ENCODE data around the gene CCDC141.

CCDC141 gene

DNA sequence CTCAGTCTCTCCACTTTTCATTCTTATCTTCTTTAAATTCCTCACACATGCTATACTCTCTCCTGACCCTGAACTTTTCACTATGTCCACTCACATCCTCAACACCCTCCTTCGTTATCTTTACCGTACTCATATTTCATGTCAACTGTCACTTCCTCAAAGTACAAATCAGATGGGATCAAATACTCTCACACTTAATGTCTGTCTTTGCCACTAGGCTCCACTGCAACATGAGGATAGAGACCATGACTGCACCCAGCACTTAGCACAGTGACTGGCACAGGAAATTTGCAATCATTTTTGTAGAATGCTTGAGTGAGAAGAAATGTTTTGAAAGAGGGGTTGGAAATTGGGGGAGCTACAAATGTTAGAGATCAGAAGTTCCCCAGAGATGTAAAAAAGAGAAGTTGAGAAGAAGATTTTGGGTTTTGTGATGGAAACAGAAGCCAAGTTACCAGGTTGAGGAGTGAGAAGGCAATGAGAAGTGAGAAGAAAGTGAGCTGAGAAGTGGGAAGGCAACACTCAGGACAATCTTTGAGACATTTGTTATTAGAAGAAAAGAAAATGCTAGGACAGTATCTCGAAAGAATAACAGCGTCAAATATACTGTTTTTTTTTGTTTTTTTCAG, 87.0 kb downstream of the CCDC141 start:
- no peak for DNase-seq (ENCODE audit: low spot score)

DNA sequence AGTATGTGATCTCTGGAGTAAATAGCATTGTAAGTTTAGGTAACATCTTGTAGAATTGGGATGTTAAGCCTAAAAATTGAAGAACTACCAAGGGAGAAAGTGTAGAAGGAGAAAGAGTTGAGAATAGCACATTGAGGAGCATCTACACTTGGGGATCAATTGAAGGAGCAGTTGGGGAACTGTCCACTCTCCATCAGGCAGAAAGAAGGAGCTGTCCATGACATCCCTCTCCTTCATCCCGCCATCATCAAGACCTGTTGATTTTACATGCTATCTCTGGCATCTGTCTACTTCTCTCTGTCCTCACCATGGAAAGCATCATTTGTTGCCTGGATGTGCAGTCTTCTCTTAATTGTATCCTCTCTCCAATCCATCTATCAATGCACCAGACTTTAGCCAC, 87.8 kb downstream of the CCDC141 start:
- no peak for DNase-seq (ENCODE audit: low spot score)

DNA sequence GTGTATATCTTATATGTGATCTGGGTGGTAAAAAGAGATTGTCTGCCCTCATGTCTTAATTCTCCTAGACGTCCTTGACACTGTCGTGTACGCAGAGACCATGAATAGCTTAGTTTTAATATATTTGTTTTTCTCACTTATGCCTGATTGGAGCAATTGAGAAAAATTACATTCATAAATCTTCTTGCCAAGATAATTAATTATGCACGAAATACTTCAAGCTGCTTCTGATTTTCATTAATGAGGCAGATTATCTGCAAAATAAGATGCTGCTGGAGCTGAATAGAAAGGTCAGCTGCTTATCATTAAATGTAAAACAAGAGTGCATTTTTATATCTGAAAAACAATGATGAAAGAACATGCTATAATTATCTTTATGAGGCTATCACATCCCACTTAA, 95.9 kb downstream of the CCDC141 start:
- no peak for DNase-seq (ENCODE audit: low spot score)

DNA sequence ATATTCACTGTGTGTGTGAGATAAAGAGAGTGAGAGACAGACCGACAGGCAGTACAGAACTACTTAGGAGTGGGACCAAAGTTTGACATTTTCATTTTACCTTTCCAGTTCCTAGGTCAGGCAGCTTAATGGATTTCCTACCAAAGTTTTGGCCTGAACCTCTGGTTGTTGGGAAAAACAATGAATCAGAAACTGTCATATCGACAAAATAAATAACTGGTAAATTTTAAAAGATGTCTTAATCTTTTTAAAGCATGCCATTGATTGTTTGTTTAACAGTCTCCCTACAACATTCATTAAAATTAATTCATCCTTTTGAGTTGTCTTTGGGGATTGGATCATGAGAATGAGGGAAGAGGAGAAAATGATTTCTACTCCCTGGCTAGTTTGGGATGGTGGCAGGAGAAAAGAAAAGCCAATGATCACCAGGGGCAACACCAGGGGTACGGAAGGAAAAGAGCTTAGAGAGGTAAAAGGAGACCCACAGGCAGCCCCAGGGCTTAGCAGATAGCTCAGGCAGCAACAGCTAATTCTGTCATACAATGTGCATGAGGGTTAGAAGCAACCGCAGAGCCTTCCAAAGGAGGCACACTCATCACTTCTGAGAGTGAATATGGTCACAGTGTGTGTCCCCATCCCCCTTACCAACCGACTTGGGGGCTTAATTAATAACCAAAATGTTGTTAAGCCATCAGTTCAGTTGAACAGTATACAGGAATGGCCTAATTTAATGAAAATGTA, 98.5 kb downstream of the CCDC141 start:
- DNase-seq (ENCODE audit: low spot score): no peak

DNA sequence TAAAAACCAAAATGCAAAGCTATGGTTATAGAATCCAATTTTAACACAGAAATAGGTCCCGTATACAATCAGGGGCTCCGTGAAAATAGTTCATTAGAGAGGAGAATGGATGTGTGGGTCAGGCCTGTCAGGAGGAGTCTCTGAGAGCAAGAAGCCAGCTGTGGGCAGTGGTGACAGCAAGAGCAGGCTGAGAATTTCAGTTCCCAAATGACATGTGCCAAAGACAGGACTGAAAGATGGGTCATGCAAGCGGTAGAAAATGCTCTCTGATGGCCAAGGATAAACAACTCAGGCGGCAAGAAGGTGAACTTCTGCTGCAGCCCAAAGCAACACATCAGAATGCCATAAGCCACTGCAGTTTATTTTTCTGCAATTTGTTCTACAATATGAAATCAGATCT, 100.4 kb downstream of the CCDC141 start:
- no peak for DNase-seq (ENCODE audit: low spot score)

DNA sequence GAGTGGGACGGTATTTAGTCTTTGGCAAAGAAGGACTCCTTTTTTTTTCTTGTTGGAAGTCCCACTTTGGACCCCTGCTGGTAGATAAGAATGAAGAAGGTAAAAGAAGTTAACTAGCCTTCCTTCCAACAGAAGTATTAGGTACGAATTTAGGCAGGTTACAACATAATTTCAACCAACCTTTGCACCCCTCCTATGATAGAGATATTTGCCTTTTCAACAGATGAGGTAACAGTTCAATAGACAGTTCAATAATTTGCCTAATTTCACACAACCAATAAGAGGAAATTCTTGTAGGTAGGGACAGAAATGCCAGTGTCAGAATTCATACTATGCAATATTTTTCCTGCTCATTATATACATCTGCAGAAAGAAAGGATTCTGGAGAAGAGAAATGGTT, 100.8 kb downstream of the CCDC141 start:
- no peak for DNase-seq (ENCODE audit: low spot score)

DNA sequence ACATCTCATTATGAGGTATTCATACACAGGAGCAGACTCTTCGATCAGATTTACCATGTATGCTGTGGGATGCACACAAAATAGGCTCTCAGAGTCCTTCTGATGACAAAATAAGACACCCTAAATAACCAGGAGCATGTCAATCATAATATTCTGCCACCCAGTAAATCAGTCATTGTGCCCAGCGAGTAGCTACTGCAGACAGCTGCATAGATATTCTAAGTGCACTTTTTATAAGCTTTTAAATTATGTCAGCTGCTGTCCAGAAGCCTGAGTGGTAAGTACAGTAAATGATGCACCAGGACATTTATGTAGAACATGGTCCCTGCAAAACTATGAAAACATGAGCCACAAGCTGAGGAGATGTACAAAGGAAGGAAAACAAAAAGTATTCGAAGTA, 102.9 kb downstream of the CCDC141 start:
- DNase-seq (ENCODE audit: low spot score): no peak

DNA sequence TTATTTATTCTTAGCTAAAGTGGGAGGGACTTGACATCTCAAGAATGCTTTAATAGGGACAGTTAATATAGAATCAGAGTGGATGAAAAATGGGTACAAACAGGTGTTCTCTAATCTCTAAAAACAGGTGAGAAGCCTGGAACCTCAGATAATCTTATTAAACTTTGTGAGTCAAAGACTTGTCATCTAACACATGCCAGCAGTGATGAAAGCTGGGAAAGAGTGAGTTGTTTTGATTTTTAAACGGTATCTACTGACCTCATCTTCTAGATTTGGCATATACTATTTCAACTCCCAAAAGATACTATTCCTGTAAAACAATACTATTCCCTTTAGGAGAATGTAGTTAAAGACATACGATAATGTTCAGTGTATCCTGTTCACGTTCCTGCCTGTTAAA, 103.4 kb downstream of the CCDC141 start:
- DNase-seq (ENCODE audit: low spot score): no peak

DNA sequence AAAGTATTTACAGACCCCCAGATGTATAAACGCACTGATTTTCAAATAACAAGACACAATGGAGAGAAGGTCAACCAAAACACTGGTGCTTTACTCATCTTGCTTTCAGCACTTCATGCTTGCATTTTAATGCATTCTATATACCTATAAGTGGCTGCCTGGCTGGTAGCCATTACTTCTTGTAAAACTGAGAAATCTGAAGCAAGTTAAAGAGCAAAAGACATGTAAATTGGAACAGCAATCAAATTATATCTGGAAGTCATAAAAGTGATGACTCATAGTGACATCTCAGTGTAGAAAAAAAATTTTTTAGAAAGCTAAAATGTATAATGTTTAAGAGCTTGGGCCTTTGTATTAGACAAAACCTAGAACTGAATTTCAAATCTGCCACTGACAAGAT, 106.2 kb downstream of the CCDC141 start:
- DNase-seq (ENCODE audit: low spot score): no peak

DNA sequence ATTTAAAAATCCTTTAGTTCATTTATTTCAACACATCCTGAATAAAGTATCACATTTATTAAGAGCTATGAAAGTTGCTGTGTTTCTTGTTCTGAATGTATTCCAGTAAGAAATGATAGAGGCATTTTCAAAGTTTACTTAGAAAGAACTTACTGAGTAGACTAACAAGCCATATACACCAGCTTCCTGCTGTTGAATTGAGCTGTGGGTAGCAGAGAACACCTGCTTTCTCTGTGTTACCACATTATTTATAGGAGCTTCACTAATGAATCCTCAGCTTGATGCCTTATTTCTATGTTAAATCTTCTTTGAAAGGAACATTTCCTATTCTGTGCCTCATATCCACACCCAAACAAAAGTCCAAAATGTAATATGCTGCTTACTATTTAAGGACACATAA, 115.4 kb downstream of the CCDC141 start:
- DNase-seq (ENCODE audit: low spot score): no peak

DNA sequence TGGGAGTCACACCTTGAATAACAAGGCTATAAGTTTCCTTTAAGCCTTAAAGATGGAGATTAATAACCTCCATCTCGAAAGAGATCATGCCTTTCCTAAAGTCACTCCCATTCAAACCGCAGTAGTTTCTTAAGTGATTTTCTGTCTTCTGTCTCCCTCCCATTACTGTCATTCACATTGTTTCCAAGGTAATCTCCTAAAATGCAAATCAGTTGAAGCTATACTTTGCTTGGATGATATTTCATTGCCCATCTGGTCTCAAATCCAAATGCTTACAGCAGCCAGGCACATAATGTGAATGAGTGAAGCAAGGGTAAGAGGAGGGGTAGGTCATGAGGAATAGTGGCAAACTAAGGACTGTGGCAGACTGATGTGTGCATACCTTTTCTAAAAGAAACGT, 116.4 kb downstream of the CCDC141 start:
- DNase-seq (ENCODE audit: low spot score): no peak

DNA sequence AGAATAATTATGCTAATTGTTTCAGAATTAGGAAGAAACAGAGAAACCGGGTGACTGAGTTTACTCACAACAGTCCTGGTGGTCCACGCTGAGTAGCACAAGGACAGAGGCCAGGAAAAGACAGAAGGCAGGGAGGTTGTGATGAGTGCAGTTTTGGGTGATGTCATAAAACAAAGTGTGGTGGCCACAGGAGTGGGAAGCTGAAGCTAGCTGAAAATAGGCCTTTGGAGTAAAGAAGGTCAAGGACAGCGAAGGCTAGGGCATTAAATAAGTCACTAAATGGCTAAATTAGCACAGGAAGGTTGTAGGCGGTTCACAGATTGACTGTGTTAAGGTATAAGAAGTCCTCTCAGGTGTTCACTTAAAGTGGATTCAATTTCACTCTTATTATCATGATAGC, 121.9 kb downstream of the CCDC141 start:
- DNase-seq (ENCODE audit: low spot score): no peak

DNA sequence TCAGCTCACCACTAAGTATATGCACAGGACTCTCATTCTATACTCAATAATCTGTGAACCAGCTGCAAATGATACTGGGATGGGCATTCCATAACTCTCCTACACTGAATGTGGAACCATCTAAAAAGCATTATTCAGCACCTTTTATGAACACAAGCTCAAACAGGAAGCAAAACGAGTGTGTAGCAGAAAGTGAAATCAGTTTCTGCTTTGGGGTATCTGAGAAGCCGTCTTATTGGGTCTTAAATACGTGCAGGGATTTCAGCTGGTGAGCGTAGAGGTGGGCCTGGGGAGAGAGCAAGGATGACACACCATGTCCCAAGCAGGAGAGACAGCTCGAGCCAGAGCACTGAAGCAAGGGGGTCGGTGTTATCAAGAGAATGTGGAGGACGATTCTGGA, 122.8 kb downstream of the CCDC141 start:
- no peak for DNase-seq (ENCODE audit: low spot score)

DNA sequence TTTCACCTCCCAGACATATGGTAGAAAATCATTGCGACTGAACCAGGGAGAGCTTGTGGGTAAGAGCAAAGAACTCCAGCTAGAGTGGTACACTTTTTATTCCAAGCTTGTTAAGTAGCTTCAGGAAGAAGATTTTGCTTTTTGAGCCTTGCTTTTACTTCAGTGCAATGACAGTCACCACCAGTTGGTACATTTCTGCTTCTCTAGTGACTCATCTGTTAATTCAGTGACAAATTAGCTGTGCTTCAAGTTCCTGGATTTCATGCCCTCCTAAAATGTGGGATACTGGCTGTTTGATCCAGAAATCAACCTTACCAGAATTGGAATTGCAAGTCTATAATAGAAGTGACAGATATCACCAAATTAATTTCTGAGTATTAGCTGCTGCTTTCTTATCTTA, 125.1 kb downstream of the CCDC141 start:
- no peak for DNase-seq (ENCODE audit: low spot score)

DNA sequence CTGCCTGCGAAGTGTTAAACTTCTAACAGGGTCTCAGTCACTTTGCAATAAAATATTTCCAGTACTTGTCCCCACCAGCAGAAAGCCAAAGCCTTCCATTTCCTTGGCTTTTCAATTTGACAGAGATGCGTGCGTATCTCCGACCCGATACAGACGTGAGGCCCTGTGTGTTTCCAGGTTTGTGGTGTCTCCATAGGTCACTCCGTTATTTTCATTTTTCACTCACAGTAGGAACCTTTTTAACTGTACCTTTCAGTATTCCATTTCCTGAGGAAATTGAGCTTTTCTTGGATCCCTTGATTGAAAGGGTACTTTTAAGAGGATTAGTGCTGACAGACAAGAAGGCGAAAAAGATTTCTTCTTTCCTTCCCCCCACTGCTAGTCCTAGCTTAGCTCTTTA, 126.4 kb downstream of the CCDC141 start:
- no peak for DNase-seq (ENCODE audit: low spot score)

DNA sequence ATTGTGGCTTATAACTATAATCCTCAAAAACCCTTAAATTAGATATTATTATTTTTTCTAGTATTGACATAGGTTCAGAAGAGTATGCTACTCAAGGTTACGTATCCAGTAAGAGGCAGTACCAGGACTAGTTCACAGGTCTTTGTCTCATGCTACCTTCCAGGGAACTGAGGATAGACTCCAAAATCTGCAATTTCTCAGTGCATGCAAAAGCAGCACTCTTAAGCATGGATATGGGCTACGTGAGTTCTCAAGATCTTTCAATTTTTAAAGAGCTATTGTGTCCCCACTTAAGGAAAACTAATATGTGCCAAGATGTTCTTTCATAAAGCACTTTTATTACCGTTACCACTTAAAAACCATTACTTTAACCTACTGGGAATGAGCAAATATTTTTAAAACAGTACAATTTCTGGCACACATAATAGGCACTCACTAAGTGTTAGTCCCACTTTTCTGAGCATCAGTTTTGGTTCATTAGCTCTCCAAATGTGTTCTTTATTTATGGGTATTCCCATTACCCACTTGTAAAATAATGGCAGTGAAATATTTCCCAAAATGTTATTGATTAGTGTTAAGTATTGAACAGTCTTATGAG, 128.9 kb downstream of the CCDC141 start:
- DNase-seq (ENCODE audit: low spot score): no peak

DNA sequence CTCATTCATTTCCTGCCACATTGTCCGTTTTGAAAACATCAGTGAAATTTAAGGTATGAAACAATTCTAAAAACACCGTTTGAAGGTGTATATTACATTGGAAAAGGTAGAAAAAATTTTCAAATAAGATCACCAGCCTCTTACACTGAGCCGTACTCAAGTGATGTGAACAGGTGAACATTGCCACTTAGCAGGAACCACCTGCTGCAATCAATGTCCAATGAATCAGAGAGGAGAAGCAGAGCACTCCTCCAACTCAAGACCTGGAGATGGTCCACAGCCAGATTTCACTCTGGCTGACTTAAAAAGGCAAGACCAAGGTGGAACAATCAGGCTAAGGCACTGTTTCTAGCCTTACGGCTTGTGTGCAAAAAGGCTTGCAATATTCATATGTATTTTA, 132.4 kb downstream of the CCDC141 start:
- no peak for DNase-seq (ENCODE audit: low spot score)

DNA sequence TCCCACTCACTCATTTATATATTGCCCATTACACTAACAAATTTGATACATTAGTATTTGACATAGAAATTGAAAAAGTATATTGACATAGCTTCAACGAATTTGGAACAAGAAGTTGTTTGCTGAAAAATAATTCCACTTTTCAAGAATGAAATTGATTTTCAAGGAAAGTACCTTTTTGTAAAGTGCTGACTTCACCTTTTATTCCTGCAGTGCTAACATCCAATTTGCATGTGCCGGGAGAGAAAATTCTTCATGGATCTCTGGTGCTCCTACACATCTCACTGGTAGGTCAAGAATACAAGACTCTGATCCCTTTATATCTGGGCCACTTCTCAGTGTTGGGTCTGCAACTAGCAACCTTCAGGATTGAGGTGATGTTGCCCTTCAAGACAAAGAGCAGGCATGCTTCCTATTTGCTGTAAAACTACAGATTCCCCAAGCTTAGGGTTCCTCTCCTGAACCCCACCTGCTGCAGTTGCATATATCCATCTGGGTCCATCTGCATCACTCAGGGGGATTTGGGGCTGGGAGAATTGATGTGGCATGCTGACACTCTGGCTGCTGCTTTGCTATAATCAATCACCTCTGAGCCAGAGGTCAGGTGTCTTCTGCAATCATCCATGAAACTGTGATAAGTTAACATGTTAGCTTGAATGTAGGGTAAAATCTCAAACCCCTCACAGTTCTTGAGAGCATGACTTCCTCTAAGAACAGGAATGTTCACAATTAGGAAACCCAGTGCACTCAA, 134.3 kb downstream of the CCDC141 start:
- no peak for DNase-seq (ENCODE audit: low spot score)

DNA sequence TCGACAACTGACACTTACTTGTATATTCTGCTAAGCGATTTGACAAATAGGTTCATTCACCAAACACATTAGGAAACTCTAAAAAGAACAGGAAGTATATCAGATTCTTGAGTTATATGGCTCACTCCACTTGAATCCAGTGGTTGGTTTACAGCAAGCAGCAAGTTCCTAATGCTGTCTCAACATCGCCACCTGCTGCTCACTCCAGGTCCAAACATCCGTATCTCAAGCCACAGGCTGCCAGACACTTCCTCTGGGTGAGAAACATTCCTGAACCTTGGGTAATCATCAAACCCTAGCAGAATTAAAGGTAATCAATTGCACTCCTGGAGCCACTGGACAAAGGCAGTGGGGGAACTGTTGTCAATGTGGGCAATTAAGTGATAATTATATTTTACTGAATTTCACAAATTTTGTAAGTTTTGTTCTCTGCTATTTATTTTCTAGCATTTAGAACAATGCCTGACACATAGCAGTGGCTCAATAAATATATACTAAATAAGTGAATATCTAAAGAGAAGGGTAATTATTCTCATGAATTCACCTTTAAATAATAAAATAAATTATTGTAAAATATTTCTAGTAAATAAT, 135.6 kb downstream of the CCDC141 start:
- DNase-seq (ENCODE audit: low spot score): peak; percentile 56

DNA sequence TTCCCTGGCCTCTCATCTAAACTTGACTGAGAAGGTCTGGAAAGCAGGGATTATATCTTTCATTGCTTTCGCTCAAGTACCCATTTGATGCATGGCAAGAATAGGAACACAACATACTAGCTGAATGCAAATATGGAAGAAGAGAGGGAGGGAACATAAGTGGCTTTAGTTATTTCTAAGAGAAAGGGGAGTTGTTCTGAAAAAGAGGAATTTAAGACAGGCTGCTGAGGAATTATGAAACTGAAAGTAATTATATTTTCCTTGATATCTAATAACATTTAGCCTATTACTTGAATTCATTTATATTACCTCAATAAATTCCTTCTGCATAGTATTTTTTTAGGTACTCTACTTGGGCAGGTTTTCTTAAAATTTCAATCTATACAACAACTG, 136.9 kb downstream of the CCDC141 start:
- DNase-seq (ENCODE audit: low spot score): no peak

DNA sequence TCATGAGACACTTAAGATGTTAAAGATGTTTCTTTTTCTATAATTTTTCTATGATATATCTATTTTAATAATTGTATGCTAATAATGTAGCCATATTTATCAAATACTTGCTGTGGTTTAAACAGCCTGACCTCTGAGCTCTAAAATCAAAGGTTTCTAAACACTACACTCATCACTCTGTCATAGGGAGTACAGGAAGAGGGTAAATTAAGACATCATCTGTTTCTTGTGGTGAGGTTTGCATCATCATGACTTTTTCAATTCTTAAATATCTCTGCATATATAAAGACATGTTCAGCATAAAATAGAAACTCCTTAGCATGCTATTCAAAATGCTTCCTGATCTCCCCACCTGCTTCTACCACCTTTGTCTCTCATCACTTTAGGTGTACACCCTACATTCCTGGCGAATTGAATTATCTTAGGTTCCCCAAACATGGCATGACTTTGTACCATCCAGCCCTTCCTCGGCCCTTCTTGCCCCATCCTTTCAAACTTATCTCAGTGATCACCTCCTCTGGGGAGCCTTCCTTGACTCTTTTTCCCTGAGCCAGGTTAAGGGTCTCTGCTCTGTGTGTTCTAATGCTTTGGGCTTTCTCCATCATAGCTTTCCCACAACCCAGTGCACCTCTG, 137.4 kb downstream of the CCDC141 start:
- DNase-seq (ENCODE audit: low spot score): no peak

DNA sequence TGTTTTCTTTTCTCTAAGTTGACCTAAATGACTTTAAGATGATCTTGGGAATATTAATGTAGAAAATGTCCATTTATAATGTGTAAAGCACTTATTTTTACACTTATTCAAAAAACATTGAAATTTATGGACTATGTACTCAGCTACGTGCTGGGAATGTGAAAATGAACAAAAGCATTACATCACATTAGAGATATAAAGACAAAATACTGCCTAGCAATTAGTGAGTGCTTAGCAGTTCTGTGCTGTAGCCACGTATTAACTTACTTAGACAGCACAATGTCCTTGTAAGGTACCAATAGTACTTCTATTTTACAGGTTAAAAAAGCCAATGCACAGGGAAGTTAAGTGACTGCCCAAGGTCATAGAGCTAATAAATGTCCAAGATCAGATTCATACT, 138.9 kb downstream of the CCDC141 start:
- no peak for DNase-seq (ENCODE audit: low spot score)

All from HuH-7 (cell line).